Activated CD4-positive, alpha-beta T cell treated with anti-CD3 and anti-CD28 coated beads, Interleukin-2, Interleukin-4, amounts not matched to agents 100 ng/mL and 50 ng/mL, durations not matched to agents 16 hours and 8 hours (primary cell): ENCODE data around the gene CPSF4L.

ENCODE experiments used
- DNase-seq: peaks from one replicate; pipeline ENCODE4 v3.0.0-alpha.2; 2020; ENCODE audit warnings: low spot score

CPSF4L gene

DNA sequence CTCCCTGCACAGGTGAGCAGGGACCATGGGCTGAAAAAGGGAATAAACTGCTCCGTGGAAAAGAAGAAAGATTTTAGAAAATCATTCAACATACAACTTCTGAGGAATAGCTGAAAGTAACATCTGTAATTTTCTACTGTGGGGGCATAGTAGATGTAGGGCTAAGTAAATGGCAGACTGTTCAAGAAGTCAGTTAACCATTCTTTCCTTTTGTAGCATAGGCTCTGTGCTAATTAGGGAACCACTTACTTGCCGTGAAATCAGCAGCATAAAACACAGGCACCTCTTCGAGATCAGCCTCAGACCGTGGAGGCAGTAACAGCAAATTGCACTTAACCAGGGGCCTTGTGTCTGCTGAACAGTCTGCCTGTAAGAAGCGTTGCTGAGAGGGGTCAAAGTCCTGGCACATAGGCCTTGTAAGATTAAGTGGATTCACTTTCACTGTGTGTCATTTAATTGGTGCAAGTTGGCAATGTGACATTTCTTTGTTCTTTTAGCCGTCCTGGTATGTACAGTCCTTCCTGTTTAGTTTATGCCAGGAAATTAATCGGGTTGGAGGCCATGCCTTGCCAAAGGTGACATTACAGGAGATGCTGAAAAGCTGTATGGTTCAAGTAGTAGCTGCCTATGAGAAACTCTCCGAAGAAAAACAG, 58.4 kb downstream of the CPSF4L start:
- DNase-seq: no peak

DNA sequence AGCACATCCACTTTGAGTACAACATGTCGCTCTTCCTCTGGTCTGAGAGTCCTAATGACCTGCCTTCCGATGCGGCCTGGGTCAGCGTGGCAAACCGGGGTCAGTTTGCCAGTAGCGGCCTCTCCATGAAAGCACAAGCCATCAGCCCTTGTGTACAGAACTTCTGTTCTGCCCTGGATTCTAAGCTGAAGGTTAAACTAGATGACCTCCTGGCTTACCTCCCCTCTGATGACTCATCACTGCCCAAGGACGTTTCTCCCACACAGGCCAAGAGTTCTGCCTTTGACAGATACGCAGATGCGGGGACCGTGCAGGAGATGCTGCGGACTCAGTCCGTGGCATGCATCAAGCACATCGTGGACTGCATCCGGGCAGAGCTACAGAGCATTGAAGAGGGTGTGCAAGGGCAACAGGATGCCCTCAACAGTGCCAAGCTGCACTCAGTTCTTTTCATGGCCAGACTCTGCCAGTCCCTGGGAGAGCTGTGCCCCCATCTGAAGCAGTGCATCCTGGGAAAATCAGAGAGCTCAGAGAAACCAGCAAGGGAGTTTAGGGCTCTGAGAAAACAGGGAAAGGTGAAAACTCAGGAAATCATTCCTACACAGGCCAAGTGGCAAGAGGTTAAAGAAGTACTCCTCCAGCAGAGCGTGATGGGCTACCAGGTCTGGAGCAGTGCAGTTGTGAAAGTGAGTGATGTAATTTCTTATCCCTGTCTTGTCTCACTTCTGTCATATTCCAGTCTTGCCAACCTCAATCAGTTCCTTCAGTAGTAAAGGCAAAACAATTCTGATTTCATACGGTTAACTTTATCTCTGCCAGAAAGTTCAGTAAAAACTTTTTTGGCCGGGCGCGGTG, 60.2 kb downstream of the CPSF4L start:
- no peak for DNase-seq

- no peak for DNase-seq
Measured at GRCh38 chr17:73200476-73200875, 61.2 kb downstream of the CPSF4L start.

- no peak for DNase-seq
Measured at GRCh38 chr17:73199751-73200317, 61.8 kb downstream of the CPSF4L start.

DNA sequence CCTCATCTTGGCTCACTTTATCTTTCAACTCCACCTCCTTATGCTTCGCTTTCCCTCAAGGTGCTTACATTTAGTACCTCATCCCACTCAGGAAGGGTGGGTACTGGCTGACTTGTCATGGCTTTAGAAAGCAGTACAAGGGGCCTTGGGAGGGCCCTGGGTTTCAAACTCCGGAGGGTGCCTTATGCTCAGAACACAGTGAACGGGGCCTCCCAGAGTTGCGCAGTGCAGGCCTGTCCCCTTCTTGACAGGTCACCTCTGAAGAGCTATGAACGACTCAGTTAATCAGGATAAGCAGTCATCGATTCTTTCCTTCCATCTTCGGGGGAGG, 62.8 kb downstream of the CPSF4L start:
- no peak for DNase-seq
